ENCODE results near the gene PRMT9. TPM values are rescaled to one million over a fixed set of nuclear protein-coding genes. Genes with fewer than 3 reads are reported as not detected.

PRMT9 gene
- total and polyA plus RNA-seq, 2 donors (not counting 1 experiment from before 2014, with no cell fraction given): 8.8 to 14.4 TPM

DNA sequence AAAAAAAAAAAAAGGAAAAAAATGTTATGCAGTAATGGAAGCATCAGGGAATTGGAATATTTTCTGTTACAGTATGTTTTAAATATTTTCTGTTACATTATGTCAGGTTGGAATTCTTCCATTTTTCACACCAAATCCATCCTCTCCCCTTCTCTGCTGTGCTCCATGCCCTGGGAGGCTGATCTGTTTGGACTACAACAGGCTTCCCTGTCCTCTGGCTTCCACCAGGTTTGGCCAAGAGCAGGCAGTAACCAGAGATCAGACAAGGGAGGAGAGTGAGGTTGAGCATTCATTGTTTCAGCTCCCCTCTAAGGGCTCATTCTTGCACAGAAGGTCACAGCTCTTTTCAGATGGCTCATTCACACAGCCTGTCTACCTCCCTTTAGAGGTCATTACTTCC lies 78.5 kb downstream of the PRMT9 start:
- Histone ChIP-seq H3K27me3 (ENCODE audit: control insufficient read depth, insufficient read depth, low read length) (no peaks in the 10 kb centered on the region), H3K4me2 (ENCODE audit: extremely low read depth, insufficient read depth, low read length) (no peak overlapping the region), H4K20me1 (ENCODE audit: control insufficient read depth, extremely low read depth, insufficient read depth, low read length) (no peaks in the 10 kb centered on the region), H3K9me3 (ENCODE audit: control insufficient read depth, insufficient read depth, low read depth, low read length) (no peaks in the 10 kb centered on the region), H3K36me3 (ENCODE audit: control insufficient read depth, insufficient read depth, low read length) (no peaks in the 10 kb centered on the region), H3K9ac (ENCODE audit: insufficient read depth, low read length) (no peak overlapping the region), H3K79me2 (ENCODE audit: control insufficient read depth, insufficient read depth, low read length) (no peaks in the 10 kb centered on the region), H3K4me1 (ENCODE audit: control insufficient read depth, extremely low read depth, insufficient read depth, low read length) (no peaks in the 10 kb centered on the region), H2AFZ (ENCODE audit: low read length) (no peak overlapping the region), H3K27ac (ENCODE audit: insufficient read depth, low read length) (no peak overlapping the region), H3K4me3 (replicated peaks in 1 of 4; ENCODE audit: control extremely low read depth in 1 of 4, insufficient read depth in 1 of 4, low read depth in 3 of 4, low read length in 4 of 4) (no peak overlapping the region)
- TF ChIP-seq EZH2 (IDR thresholded peaks at IDR 0.05; ENCODE audit: low read length, missing control alignments) (no peak), CTCF (conservative IDR thresholded peaks at IDR 0.05 in 1 of 2, IDR thresholded peaks at IDR 0.05 in 1 of 2; ENCODE audit: low read depth in 1 of 2, low read length in 2 of 2) (no peak)
- no peak for DNase-seq (ENCODE audit: low read depth in 2 of 2)

DNA sequence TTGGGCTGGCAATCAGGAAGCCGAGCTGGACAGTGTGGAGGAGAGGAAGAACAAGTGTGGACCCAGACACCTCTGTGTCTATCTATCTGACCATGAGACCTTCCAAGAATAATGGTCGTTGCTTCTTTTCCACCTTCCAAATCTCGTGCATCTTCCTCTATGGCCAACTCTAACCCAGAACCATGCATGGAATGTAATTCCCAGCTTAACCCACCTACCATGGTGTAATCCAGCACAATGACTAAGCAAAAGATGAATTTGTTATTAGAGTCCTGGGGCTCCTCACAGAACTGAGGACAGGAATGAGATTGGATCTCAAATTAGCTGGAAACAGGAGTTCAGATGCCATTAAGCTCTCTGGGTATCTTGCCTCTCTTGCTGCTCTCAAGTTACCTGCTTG lies 84.2 kb downstream of the PRMT9 start:
- no peaks in the 10 kb centered on the region for H3K27me3 ChIP-seq (ENCODE audit: control insufficient read depth, insufficient read depth, low read length)
- no peak overlapping the region for H3K4me2 ChIP-seq (ENCODE audit: extremely low read depth, insufficient read depth, low read length)
- peak overlapping the region; percentile 21 for H2AFZ ChIP-seq (ENCODE audit: low read length)
- peak in 1 of 2 donors; percentile 78 for DNase-seq (ENCODE audit: low read depth in 2 of 2)
- no peak overlapping the region for H3K9ac ChIP-seq (ENCODE audit: insufficient read depth, low read length)
- no peak overlapping the region for H3K4me3 ChIP-seq (replicated peaks in 1 of 4; ENCODE audit: control extremely low read depth in 1 of 4, insufficient read depth in 1 of 4, low read depth in 3 of 4, low read length in 4 of 4)
- no peaks in the 10 kb centered on the region for H3K79me2 ChIP-seq (ENCODE audit: control insufficient read depth, insufficient read depth, low read length)
- H3K4me1 ChIP-seq (ENCODE audit: control insufficient read depth, extremely low read depth, insufficient read depth, low read length): peaks cover 15% of the 10 kb centered on the region
- no peak for TF ChIP-seq CTCF (conservative IDR thresholded peaks at IDR 0.05 in 1 of 2, IDR thresholded peaks at IDR 0.05 in 1 of 2; ENCODE audit: low read depth in 1 of 2, low read length in 2 of 2)
- H3K27ac ChIP-seq (ENCODE audit: insufficient read depth, low read length): no peak overlapping the region
- H3K36me3 ChIP-seq (ENCODE audit: control insufficient read depth, insufficient read depth, low read length): no peaks in the 10 kb centered on the region
- no peaks in the 10 kb centered on the region for H3K9me3 ChIP-seq (ENCODE audit: control insufficient read depth, insufficient read depth, low read depth, low read length)
- H4K20me1 ChIP-seq (ENCODE audit: control insufficient read depth, extremely low read depth, insufficient read depth, low read length): no peaks in the 10 kb centered on the region

- Histone ChIP-seq H3K9ac (ENCODE audit: insufficient read depth, low read length) (no peak overlapping the region), H3K4me2 (ENCODE audit: extremely low read depth, insufficient read depth, low read length) (no peak overlapping the region), H2AFZ (ENCODE audit: low read length) (no peak overlapping the region), H3K79me2 (ENCODE audit: control insufficient read depth, insufficient read depth, low read length) (no peaks in the 10 kb centered on the region), H3K27me3 (ENCODE audit: control insufficient read depth, insufficient read depth, low read length) (no peaks in the 10 kb centered on the region), H3K9me3 (ENCODE audit: control insufficient read depth, insufficient read depth, low read depth, low read length) (no peaks in the 10 kb centered on the region), H4K20me1 (ENCODE audit: control insufficient read depth, extremely low read depth, insufficient read depth, low read length) (no peaks in the 10 kb centered on the region), H3K4me1 (ENCODE audit: control insufficient read depth, extremely low read depth, insufficient read depth, low read length) (peaks cover 15% of the 10 kb centered on the region), H3K4me3 (replicated peaks in 1 of 4; ENCODE audit: control extremely low read depth in 1 of 4, insufficient read depth in 1 of 4, low read depth in 3 of 4, low read length in 4 of 4) (no peak overlapping the region), H3K27ac (ENCODE audit: insufficient read depth, low read length) (no peak overlapping the region), H3K36me3 (ENCODE audit: control insufficient read depth, insufficient read depth, low read length) (no peaks in the 10 kb centered on the region)
- TF ChIP-seq EZH2 (IDR thresholded peaks at IDR 0.05; ENCODE audit: low read length, missing control alignments) (no peak), CTCF (conservative IDR thresholded peaks at IDR 0.05 in 1 of 2, IDR thresholded peaks at IDR 0.05 in 1 of 2; ENCODE audit: low read depth in 1 of 2, low read length in 2 of 2) (no peak)
- no peak for DNase-seq (ENCODE audit: low read depth in 2 of 2)
Observed at GRCh38 chr4:147599206-147599605, 84.8 kb downstream of the PRMT9 start.
